ENCODE measurements around the gene CFAP77. TPM values are rescaled to one million over a fixed set of nuclear protein-coding genes. Genes with fewer than 3 reads are reported as not detected.

The CFAP77 gene
- total and polyA plus RNA-seq, 2 of the 4 experiments (the other 2 are of a cell fraction), result not detected

- H2BK15ac ChIP-seq (ENCODE audit: low read depth, low read length), result no peak within 1 kb of the TSS
- H3K23ac ChIP-seq (ENCODE audit: low read depth, low read length), result no peak within 1 kb of the TSS
- ATAC-seq (ENCODE audit: low read depth), result no peak
- H2BK5ac ChIP-seq (ENCODE audit: low read depth, low read length, poor library complexity, severe bottlenecking), result no peak within 1 kb of the TSS
- no peak within 1 kb of the TSS for H3K18ac ChIP-seq (ENCODE audit: low read depth, low read length)
- in situ Hi-C loops (cut with MboI; ENCODE audit: low sequenced_read_pairs), result no loop called here
- no peak within 1 kb of the TSS for H4K91ac ChIP-seq (ENCODE audit: insufficient read depth, low read depth, low read length)
- DNase-seq, result no peak
- TF ChIP-seq RFX5 (IDR thresholded peaks at IDR 0.05; ENCODE audit: low read depth, low read length) (no peak), RAD21 (IDR thresholded peaks at IDR 0.05; ENCODE audit: low read length) (no peak), CHD1 (IDR thresholded peaks at IDR 0.05; ENCODE audit: low read depth, low read length) (no peak), POLR2A (IDR thresholded peaks at IDR 0.05; ENCODE audit: low read depth, low read length) (no peak), USF2 (IDR thresholded peaks at IDR 0.05; ENCODE audit: low read depth, low read length) (no peak), CEBPB (IDR thresholded peaks at IDR 0.05; ENCODE audit: low read depth, low read length) (no peak), NFE2L2 (IDR thresholded peaks at IDR 0.05; ENCODE audit: low read depth, low read length) (no peak), CTCF (conservative IDR thresholded peaks at IDR 0.05; ENCODE audit: low read depth, low read length) (no peak), BHLHE40 (IDR thresholded peaks at IDR 0.05; ENCODE audit: low read depth, low read length) (no peak), SMC3 (IDR thresholded peaks at IDR 0.05; ENCODE audit: low read depth, low read length) (no peak), MXI1 (IDR thresholded peaks at IDR 0.05; ENCODE audit: borderline replicate concordance, low read depth, low read length) (no peak), FOS (IDR thresholded peaks at IDR 0.05; ENCODE audit: low read depth, low read length) (no peak)
- no peak within 1 kb of the TSS for H2AK5ac ChIP-seq (ENCODE audit: low read depth, low read length)
- 1% methylated on average over 15 of the region's 36 CpGs; no CpG with 5 or more reads in 1 of the 2 experiments for WGBS, 2 experiments (ENCODE audit: extremely low coverage in 2 of 2, insufficient read length in 1 of 2)
- peaks cover 96% of the 10 kb centered on the region for H3K27me3 ChIP-seq (ENCODE audit: control insufficient read depth, insufficient read depth, low read length)
- ChIA-PET POLR2A (ENCODE audit: unreplicated experiment) (no interaction called here), CTCF (interaction anchor here (0.7 kb wide), 1 partner anchor 592 kb away, joined by 4 read pairs; no protein-coding TSS in a partner anchor)
- no peak within 1 kb of the TSS for H2AK9ac ChIP-seq (replicated peaks; ENCODE audit: low read depth, low read length, poor library complexity)
- no peak within 1 kb of the TSS for H3K9ac ChIP-seq (ENCODE audit: low read depth, low read length)
- no peak within 1 kb of the TSS for H3K4ac ChIP-seq (ENCODE audit: low read depth, low read length)
- no peak within 1 kb of the TSS for H4K8ac ChIP-seq (ENCODE audit: low read depth in 2 of 2, low read length in 2 of 2)
- dilution Hi-C loops (cut with HindIII; ENCODE audit: low sequenced_read_pairs, unreplicated experiment), result no loop called here
- no peak within 1 kb of the TSS for H2AFZ ChIP-seq (replicated peaks; ENCODE audit: low read length, poor library complexity)
- intact Hi-C loops (cut with micrococcal nuclease), result no loop called here
- H3K4me2 ChIP-seq (ENCODE audit: low read depth, low read length), result peak within 1 kb of the TSS; percentile 47
- H3K9me3 ChIP-seq (ENCODE audit: control insufficient read depth, insufficient read depth, low read length), result peaks cover 2% of the 10 kb centered on the region
- no peak within 1 kb of the TSS for H2BK120ac ChIP-seq (ENCODE audit: low read depth, low read length)
- H3K9me1 ChIP-seq (ENCODE audit: insufficient read depth, low read length), result no peaks in the 10 kb centered on the region; the same call in 1 of the 2 replicates
- peaks cover 45% of the 10 kb centered on the region for H4K20me1 ChIP-seq (ENCODE audit: insufficient read depth, low read length)
- no TSS peak for BruUV-seq (replicated peaks)
- no peak within 1 kb of the TSS for H4K5ac ChIP-seq (ENCODE audit: low read depth, low read length)
- H3K27ac ChIP-seq (ENCODE audit: insufficient read depth, low read length), result no peak within 1 kb of the TSS
- no peaks in the 10 kb centered on the region for H3K36me3 ChIP-seq (ENCODE audit: control insufficient read depth, insufficient read depth, low read length)
- no peak within 1 kb of the TSS for H3K14ac ChIP-seq (replicated peaks; ENCODE audit: low read depth, low read length)
- no peak within 1 kb of the TSS for H3K56ac ChIP-seq (ENCODE audit: extremely low read depth, insufficient read depth, low read length)
- no peak within 1 kb of the TSS for H2BK20ac ChIP-seq (ENCODE audit: low read depth, low read length)
- no peaks in the 10 kb centered on the region for H3K4me1 ChIP-seq (ENCODE audit: control insufficient read depth, insufficient read depth, low read length)
- no peaks in the 10 kb centered on the region for H3K79me1 ChIP-seq (ENCODE audit: low read depth in 1 of 2, low read length in 2 of 2)
- peak within 1 kb of the TSS; percentile 14; the same call in 1 of the 2 replicates for H3K4me3 ChIP-seq (ENCODE audit: insufficient read depth, low read depth, low read length)
Observed at GRCh38 chr9:132582276-132582785, 172.3 kb downstream of the CFAP77 start, which contains the start of gene BARHL1. BARHL1 (plus strand) TSS chr9:132582606; CDS start chr9:132582798, 192 bp downstream.
